ENCODE measurements around the gene CLSTN2.
A peak's percentile ranks its signal among the peaks of the same experiment; 100 is the strongest.

The CLSTN2 gene

DNA sequence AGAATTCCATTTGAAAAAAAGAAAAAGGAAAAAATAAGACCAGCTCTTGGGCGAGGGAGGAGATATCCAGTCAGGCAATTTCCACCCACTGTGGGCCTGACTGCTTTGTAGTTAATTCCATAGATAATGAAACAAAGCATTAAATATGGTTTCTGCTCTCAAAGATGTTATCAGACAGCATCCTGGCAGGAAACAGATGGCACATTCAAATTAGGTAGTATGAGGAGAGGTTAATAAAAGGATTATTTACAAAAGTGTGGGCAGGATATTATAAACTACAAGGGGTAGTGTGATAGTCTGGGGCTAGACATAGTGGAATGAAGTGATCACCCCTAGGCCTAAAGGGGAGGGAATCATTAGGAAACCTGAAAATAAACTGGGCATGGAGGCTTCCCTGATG lies 193.2 kb downstream of the CLSTN2 start:
- ChIA-PET POLR2A (no interaction called here), CTCF (interaction anchor here (1.1 to 2.0 kb wide), 3 partner anchors 9 to 49 kb away, joined by 3 to 8 read pairs (median 3); no protein-coding TSS in a partner anchor)
- TF ChIP-seq NFRKB (IDR thresholded peaks at IDR 0.05) = no peak
- TF ChIP-seq ARNT (IDR thresholded peaks at IDR 0.05) = no peak
- no peak for TF ChIP-seq LEF1 (IDR thresholded peaks at IDR 0.05; ENCODE audit: borderline replicate concordance)
- TF ChIP-seq SP1 (IDR thresholded peaks at IDR 0.05) = no peak
- no peak for TF ChIP-seq ELF4 (IDR thresholded peaks at IDR 0.05)
- TF ChIP-seq PKNOX1 (IDR thresholded peaks at IDR 0.05) = no peak
- no peak for TF ChIP-seq FOXM1 (IDR thresholded peaks at IDR 0.05; ENCODE audit: borderline replicate concordance)
- TF ChIP-seq FOXK2 (IDR thresholded peaks at IDR 0.05) = no peak
- no peak for TF ChIP-seq SUZ12 (IDR thresholded peaks at IDR 0.05)
- no peak for TF ChIP-seq TARDBP (IDR thresholded peaks at IDR 0.05)
- TF ChIP-seq HDGF (IDR thresholded peaks at IDR 0.05; ENCODE audit: borderline replicate concordance) = no peak
- TF ChIP-seq ZNF384 (IDR thresholded peaks at IDR 0.05) = no peak
- TF ChIP-seq BHLHE40 (IDR thresholded peaks at IDR 0.05; ENCODE audit: borderline replicate concordance) = no peak
- no peak for TF ChIP-seq CTBP1 (IDR thresholded peaks at IDR 0.05; ENCODE audit: borderline replicate concordance)
- DNase-seq (ENCODE audit: extremely low spot score) = no peak

GRCh38 chr3:140128631-140129030 lies 193.6 kb downstream of the CLSTN2 start:
- DNase-seq (ENCODE audit: extremely low spot score) = peak; percentile 54
- TF ChIP-seq HDGF (IDR thresholded peaks at IDR 0.05; ENCODE audit: borderline replicate concordance) (no peak), SUZ12 (IDR thresholded peaks at IDR 0.05) (no peak), ZNF384 (IDR thresholded peaks at IDR 0.05) (no peak), PKNOX1 (IDR thresholded peaks at IDR 0.05) (no peak)
- ChIA-PET CTCF (interaction anchor here (0.6 to 2.0 kb wide), 6 partner anchors 8 to 599 kb away, joined by 3 to 8 read pairs (median 3); no protein-coding TSS in a partner anchor), POLR2A (no interaction called here)

DNA sequence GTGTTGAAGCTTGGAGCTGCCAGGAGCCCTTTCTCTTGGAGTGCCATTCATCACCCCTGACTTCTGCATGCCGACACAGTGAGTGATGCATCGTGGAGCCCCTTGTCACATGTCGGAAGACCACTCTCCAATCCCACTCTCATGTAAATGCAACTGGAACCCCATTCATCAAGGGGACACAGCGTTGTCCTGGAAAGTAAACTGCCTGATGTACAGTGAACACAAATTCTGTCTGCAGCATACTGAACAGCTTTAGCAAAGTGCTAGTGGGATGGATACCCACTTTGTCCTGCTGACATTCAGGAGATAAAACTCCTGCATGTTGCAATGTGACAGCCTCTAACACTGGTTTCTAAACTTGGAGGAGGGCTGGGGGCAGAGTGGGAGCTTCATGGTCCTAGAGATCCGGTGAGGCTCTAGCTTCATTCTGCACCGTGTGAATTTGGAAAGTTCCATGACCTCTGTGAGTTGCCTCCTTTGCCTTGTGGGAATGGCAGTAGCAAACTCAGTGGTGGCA lies 194.8 kb downstream of the CLSTN2 start:
- ChIA-PET CTCF (interaction anchor here (0.6 kb wide), 1 partner anchor 737 kb away, joined by 3 read pairs; no protein-coding TSS in a partner anchor), POLR2A (no interaction called here)
- no peak for DNase-seq (ENCODE audit: extremely low spot score)
- TF ChIP-seq FOXK2 (IDR thresholded peaks at IDR 0.05) (no peak), NFRKB (IDR thresholded peaks at IDR 0.05) (no peak), ZNF384 (IDR thresholded peaks at IDR 0.05) (no peak), SUZ12 (IDR thresholded peaks at IDR 0.05) (no peak), HDGF (IDR thresholded peaks at IDR 0.05; ENCODE audit: borderline replicate concordance) (no peak), ARNT (IDR thresholded peaks at IDR 0.05) (no peak), FOXA1 (IDR thresholded peaks at IDR 0.05) (no peak), PKNOX1 (IDR thresholded peaks at IDR 0.05) (no peak), SP1 (IDR thresholded peaks at IDR 0.05) (no peak), FOXM1 (IDR thresholded peaks at IDR 0.05; ENCODE audit: borderline replicate concordance) (no peak), ELF4 (IDR thresholded peaks at IDR 0.05) (no peak), TARDBP (IDR thresholded peaks at IDR 0.05) (no peak), L3MBTL2 (conservative IDR thresholded peaks at IDR 0.05) (no peak), BHLHE40 (IDR thresholded peaks at IDR 0.05; ENCODE audit: borderline replicate concordance) (no peak), LEF1 (IDR thresholded peaks at IDR 0.05; ENCODE audit: borderline replicate concordance) (no peak), CTBP1 (IDR thresholded peaks at IDR 0.05; ENCODE audit: borderline replicate concordance) (no peak)

- TF ChIP-seq HDGF (IDR thresholded peaks at IDR 0.05; ENCODE audit: borderline replicate concordance) (no peak), NFRKB (IDR thresholded peaks at IDR 0.05) (no peak), SUZ12 (IDR thresholded peaks at IDR 0.05) (no peak), FOXA1 (IDR thresholded peaks at IDR 0.05) (no peak), PKNOX1 (IDR thresholded peaks at IDR 0.05) (no peak), ARNT (IDR thresholded peaks at IDR 0.05) (no peak), FOXM1 (IDR thresholded peaks at IDR 0.05; ENCODE audit: borderline replicate concordance) (no peak), LEF1 (IDR thresholded peaks at IDR 0.05; ENCODE audit: borderline replicate concordance) (no peak), L3MBTL2 (conservative IDR thresholded peaks at IDR 0.05) (no peak), ELF4 (IDR thresholded peaks at IDR 0.05) (no peak), TARDBP (IDR thresholded peaks at IDR 0.05) (no peak), CTBP1 (IDR thresholded peaks at IDR 0.05; ENCODE audit: borderline replicate concordance) (no peak), FOXK2 (IDR thresholded peaks at IDR 0.05) (no peak)
- DNase-seq (ENCODE audit: extremely low spot score) = no peak
- CTCF ChIA-PET = interaction anchor here (0.5 kb wide), 1 partner anchor 195 kb away, joined by 3 read pairs; no protein-coding TSS in a partner anchor
- POLR2A ChIA-PET = no interaction called here
These were observed 196.9 kb downstream of the CLSTN2 start for GRCh38 chr3:140131895-140132294.

DNA sequence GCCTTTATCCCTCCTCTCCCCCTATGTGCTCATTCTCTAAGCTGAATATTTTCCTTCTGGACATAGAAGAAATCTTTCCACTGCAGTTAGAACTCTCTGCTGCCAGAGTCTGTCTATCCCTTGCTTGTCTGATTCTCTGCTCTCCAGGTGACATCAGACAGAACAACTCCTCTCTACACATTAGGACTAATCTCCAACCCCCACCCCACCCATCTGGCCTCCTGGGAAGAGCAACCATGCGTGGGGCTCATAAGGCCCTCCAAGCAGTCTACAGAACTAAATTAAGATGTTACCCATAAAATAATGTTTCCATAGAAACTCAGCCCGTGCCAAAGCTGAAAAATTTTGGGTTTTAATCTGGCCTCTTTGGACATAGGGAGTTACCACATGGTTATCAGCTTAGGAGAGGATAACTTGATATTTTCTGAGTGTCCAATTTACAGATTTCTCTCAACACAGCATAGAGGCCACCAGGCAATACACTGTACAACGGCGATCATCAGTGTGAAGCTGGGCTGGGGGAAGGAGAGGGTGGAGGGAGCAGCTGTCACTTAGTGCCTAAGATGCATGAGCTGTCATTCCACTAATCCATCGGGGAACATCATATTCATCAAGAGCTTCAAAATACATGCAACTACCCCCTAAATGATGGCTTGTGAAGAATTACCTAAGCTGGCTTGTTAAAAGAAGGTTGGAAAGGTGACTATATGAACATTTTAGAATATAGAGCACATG lies 199.4 kb downstream of the CLSTN2 start:
- TF ChIP-seq L3MBTL2 (conservative IDR thresholded peaks at IDR 0.05) = no peak
- TF ChIP-seq BHLHE40 (IDR thresholded peaks at IDR 0.05; ENCODE audit: borderline replicate concordance) = no peak
- TF ChIP-seq CTBP1 (IDR thresholded peaks at IDR 0.05; ENCODE audit: borderline replicate concordance) = no peak
- TF ChIP-seq FOXA1 (IDR thresholded peaks at IDR 0.05) = no peak
- no peak for TF ChIP-seq ELF4 (IDR thresholded peaks at IDR 0.05)
- no peak for TF ChIP-seq ZNF384 (IDR thresholded peaks at IDR 0.05)
- ChIA-PET CTCF (interaction anchor here (0.5 kb wide), 1 partner anchor 1895 kb away, joined by 3 read pairs; no protein-coding TSS in a partner anchor), POLR2A (no interaction called here)
- DNase-seq (ENCODE audit: extremely low spot score) = no peak

Data from HEK293T (cell line).